Fibroblast of the aortic adventitia (primary cell): ENCODE results near the gene RASGRP1. TPM values are rescaled to one million over a fixed set of nuclear protein-coding genes. Genes with fewer than 3 reads are reported as not detected.

ENCODE experiments used
- DNase-seq: peaks from one replicate; pipeline ENCODE4 v3.0.0-alpha.2; 2010; ENCODE audit warnings: low read depth
- H3K4me3 ChIP-seq: 2 replicates; pipeline ENCODE4 v1.5.1; 2011; ENCODE audit warnings: low read depth, mild to moderate bottlenecking, control low read depth, low read length, moderate library complexity
- total RNA-seq: library from RNA; depleted of rRNA; stranded (reverse); fragments of >200 nt; gene quantifications from 2 replicates; pipeline ENCODE4 v1.2.3, GENCODE V29; 2012; ENCODE audit warnings: low replicate concordance
- TF ChIP-seq, protein P1 (sequence below): IDR thresholded peaks from 2 replicates; pipeline ENCODE4 v1.5.1; 2011; ENCODE audit warnings: mild to moderate bottlenecking, low read length, control low read depth, inconsistent platforms; ENCODE audit not compliant: insufficient read depth

The RASGRP1 gene
- total RNA-seq, 1 donor = 0.09 TPM

DNA sequence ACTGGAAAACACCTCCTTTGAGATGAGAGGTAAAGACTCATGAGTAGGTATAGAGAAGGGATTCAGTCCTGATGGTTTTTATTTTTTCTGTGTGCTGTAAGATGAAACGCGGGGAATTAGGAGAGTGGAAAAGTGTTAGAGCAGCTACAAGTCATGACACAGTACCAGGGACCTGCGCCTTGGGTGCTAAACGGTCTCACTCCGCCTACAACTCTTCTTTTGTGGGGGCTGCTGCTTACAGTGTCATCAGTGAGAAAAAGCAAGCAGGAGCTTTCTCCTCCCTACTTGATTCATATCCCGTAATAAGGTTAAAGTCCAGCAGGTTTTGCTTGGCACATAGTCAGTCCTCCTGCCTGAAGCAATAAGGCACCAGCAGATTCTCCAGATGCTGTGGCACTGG is 39.1 kb downstream of the RASGRP1 start:
- no peak overlapping the region for H3K4me3 ChIP-seq
- TF ChIP-seq, protein P1, sequence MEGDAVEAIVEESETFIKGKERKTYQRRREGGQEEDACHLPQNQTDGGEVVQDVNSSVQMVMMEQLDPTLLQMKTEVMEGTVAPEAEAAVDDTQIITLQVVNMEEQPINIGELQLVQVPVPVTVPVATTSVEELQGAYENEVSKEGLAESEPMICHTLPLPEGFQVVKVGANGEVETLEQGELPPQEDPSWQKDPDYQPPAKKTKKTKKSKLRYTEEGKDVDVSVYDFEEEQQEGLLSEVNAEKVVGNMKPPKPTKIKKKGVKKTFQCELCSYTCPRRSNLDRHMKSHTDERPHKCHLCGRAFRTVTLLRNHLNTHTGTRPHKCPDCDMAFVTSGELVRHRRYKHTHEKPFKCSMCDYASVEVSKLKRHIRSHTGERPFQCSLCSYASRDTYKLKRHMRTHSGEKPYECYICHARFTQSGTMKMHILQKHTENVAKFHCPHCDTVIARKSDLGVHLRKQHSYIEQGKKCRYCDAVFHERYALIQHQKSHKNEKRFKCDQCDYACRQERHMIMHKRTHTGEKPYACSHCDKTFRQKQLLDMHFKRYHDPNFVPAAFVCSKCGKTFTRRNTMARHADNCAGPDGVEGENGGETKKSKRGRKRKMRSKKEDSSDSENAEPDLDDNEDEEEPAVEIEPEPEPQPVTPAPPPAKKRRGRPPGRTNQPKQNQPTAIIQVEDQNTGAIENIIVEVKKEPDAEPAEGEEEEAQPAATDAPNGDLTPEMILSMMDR = no peak
- no peak for DNase-seq

DNA sequence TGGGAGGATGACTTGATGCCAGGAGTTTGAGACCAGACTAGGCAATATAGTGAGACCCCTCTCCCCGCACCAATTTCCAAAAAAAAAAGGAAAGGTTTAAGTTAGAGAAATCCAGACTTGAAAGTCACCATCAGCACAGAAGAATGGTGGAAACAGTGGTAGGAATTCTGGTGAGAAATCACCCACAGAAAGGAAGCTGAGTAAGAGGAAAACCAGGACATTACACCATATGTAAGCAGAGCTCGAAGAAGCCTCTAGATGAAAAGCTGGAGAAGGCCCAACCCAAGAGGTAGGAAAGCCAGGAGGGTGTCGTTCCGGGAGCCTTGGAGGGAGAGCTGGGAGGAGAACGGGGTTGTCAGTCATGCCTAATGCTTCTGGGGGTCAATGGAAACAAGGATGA is 40.5 kb downstream of the RASGRP1 start:
- TF ChIP-seq, protein P1 = no peak
- DNase-seq = no peak
- no peak overlapping the region for H3K4me3 ChIP-seq

DNA sequence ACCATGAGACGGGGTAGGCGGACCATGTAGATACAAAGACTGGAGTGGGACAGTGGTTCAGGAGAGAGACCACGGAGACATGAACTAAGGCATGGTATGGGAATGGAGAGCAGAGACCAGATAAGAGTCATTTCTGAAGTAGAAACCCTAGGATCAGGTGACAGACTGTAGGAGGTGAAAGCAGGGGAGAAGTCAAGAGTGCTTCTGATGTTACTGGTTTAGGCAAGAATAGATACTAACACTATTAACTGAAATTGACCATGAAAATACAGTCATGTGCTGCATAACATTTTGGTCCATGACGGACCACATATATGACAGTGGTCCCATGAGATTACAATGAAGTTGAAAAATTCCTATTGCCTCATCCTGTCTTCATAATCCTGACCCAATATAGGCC is 41.7 kb downstream of the RASGRP1 start:
- H3K4me3 ChIP-seq = no peak overlapping the region
- no peak for DNase-seq

DNA sequence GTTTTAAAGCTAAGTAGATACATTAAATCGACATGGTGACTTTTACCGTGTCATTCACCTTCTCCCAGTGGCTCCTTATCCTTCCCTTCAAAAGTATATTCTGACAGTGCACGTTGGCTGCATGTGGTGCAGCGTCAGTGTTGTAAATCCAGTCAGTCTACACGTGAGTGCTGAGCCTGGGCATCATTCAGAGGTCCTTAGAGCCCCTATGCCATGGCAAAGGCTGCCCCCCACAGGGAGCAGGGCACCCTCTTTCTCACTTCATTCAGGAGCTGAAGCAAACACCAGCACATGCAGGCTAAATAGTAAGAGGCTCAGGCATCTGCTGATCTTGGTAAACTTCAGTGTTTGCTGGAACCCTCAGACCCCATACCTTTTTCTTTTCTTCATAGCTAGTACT is 43.3 kb downstream of the RASGRP1 start:
- TF ChIP-seq, protein P1 = no peak
- no peak overlapping the region for H3K4me3 ChIP-seq
- no peak for DNase-seq

More for the DNA sequence above, 41.7 kb downstream of the RASGRP1 start:
- TF ChIP-seq, protein P1 = no peak

DNA sequence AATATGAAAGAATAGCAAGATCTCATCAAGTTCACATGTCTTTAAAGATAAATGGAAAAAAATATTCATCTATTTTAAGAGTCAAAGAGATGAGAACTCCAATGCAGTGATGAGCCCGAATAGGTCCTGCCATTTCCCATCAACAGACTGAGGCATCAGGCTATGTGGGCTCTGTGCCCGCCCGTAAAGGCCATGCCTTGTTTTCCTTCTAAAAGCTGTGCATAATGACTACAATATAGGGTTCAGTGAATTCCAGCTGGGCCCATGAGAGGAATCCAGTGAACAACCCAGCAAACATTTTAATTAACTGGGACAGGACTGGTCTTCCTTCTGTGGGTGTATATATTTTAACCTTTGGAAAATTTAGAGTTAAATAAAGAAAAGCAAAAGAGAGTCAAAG is 44.6 kb downstream of the RASGRP1 start:
- DNase-seq = no peak
- TF ChIP-seq, protein P1 = no peak
- H3K4me3 ChIP-seq = no peak overlapping the region

DNA sequence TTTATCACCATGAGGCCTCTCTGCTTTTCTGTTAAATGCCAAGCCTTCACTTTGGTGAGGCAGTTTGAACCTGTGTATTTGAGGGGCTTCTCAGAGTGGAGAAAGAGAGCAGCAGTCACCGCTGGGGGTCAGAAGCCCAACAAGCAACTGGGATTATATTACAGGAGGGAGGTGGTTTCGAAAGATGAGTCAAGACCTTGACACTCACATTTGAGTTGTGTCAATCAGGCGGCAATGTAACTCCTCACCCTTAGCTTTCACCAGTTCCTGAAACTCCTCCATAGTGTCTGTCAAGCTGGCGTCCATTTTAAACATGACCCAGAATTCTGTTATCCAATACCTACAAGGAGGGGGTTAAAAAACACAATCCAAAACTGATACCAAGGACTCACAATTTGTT is 46.5 kb downstream of the RASGRP1 start:
- TF ChIP-seq, protein P1 = no peak
- no peak overlapping the region for H3K4me3 ChIP-seq
- no peak for DNase-seq

DNA sequence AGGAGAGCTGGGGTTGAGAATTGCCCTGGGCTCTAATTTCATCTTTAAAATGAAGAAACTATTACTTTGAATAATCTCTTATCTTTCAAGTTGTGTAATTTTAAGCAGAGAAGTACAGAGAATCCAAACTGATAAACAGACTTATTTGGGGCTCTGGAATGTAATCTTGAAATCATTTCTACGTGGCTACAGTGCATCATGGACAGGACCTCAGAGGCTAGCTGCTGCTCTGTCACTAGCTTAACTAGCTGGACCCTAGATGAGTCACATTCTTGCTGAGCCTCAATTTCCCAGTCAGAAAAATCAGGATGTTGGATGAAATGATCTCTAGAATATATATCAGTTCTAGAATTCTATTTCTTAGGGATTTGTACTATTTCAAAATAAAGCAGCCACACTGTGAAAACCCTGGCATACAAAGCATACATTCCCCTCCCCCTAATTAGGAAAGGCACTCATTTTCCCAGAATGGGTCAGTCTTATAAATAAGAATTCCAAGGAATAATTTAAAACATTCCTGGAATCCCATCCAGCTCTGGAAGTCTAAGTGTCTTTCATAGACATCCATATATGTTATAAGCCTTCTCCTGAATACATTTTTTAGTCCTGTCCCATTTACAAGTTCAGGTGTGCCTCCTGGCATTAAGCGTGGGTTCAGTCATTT is 47.2 kb downstream of the RASGRP1 start:
- peak; percentile 46 for DNase-seq
- TF ChIP-seq, protein P1 = no peak
- H3K4me3 ChIP-seq = no peak overlapping the region
